ENCODE data around the gene NBPF3.
"Not testable (repeated sequence)": the region's sequence is repeated elsewhere in the genome, so short reads cannot be mapped to it uniquely, and the experiment has no call there.

Gene NBPF3

GRCh38 chr1:21438646-21439312 is 1.2 kb upstream of the NBPF3 start:
- not testable (repeated sequence) for DNase-seq (ENCODE audit: low read depth)

- DNase-seq (ENCODE audit: low read depth) = no peak
Measured at GRCh38 chr1:21439345-21439720, 604 bp upstream of the NBPF3 start.

GRCh38 chr1:21440630-21441125 is 741 bp downstream of the NBPF3 start:
- DNase-seq (ENCODE audit: low read depth) = not testable (repeated sequence)

- DNase-seq (ENCODE audit: low read depth) = not testable (repeated sequence)
Measured at GRCh38 chr1:21446647-21447046, 6.7 kb downstream of the NBPF3 start.

GRCh38 chr1:21447311-21447710 is 7.4 kb downstream of the NBPF3 start:
- DNase-seq (ENCODE audit: low read depth) = no peak

- no peak for DNase-seq (ENCODE audit: low read depth)
Measured at GRCh38 chr1:21449906-21450305, 10.0 kb downstream of the NBPF3 start.

GRCh38 chr1:21451212-21451611 is 11.3 kb downstream of the NBPF3 start:
- no peak for DNase-seq (ENCODE audit: low read depth)

GRCh38 chr1:21451981-21452411 is 12.1 kb downstream of the NBPF3 start:
- no peak for DNase-seq (ENCODE audit: low read depth)

- not testable (repeated sequence) for DNase-seq (ENCODE audit: low read depth)
Measured at GRCh38 chr1:21453964-21454614, 14.2 kb downstream of the NBPF3 start.

- DNase-seq (ENCODE audit: low read depth) = not testable (repeated sequence)
Measured at GRCh38 chr1:21454904-21455303, 15.0 kb downstream of the NBPF3 start.

GRCh38 chr1:21457654-21458053 is 17.7 kb downstream of the NBPF3 start:
- no peak for DNase-seq (ENCODE audit: low read depth)

GRCh38 chr1:21465127-21465526 is 25.2 kb downstream of the NBPF3 start:
- DNase-seq (ENCODE audit: low read depth) = not testable (repeated sequence)

- not testable (repeated sequence) for DNase-seq (ENCODE audit: low read depth)
Measured at GRCh38 chr1:21467946-21468345, 28.0 kb downstream of the NBPF3 start.

- DNase-seq (ENCODE audit: low read depth) = no peak
Measured at GRCh38 chr1:21468599-21468998, 28.7 kb downstream of the NBPF3 start.

GRCh38 chr1:21469581-21469980 is 29.6 kb downstream of the NBPF3 start:
- no peak for DNase-seq (ENCODE audit: low read depth)

- DNase-seq (ENCODE audit: low read depth) = no peak
Measured at GRCh38 chr1:21472861-21473260, 32.9 kb downstream of the NBPF3 start.

- DNase-seq (ENCODE audit: low read depth) = no peak
Measured at GRCh38 chr1:21478356-21478755, 38.4 kb downstream of the NBPF3 start.

GRCh38 chr1:21483881-21484280 is 43.9 kb downstream of the NBPF3 start:
- DNase-seq (ENCODE audit: low read depth) = not testable (repeated sequence)

GRCh38 chr1:21489146-21489545 is 49.2 kb downstream of the NBPF3 start:
- DNase-seq (ENCODE audit: low read depth) = no peak

GRCh38 chr1:21490774-21491487 is 51.0 kb downstream of the NBPF3 start:
- DNase-seq (ENCODE audit: low read depth) = no peak

- DNase-seq (ENCODE audit: low read depth) = no peak
Measured at GRCh38 chr1:21491488-21492355, 51.8 kb downstream of the NBPF3 start.

GRCh38 chr1:21492356-21492625 is 52.4 kb downstream of the NBPF3 start:
- no peak for DNase-seq (ENCODE audit: low read depth)
